HTERT RPE-1 (cell line): ENCODE results near the gene UBFD1.
"Not testable (repeated sequence)": the region's sequence is repeated elsewhere in the genome, so short reads cannot be mapped to it uniquely, and the experiment has no call there.

Source experiments
- in situ Hi-C: fragments of 300-500 bp; cut with MboI; formaldehyde crosslinking; loops from 4 replicates; pipeline ENCODE4 v1.14.3; 2020; ENCODE audit warnings: low sequenced_read_pairs

Gene UBFD1, protein sequence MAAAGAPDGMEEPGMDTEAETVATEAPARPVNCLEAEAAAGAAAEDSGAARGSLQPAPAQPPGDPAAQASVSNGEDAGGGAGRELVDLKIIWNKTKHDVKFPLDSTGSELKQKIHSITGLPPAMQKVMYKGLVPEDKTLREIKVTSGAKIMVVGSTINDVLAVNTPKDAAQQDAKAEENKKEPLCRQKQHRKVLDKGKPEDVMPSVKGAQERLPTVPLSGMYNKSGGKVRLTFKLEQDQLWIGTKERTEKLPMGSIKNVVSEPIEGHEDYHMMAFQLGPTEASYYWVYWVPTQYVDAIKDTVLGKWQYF

DNA sequence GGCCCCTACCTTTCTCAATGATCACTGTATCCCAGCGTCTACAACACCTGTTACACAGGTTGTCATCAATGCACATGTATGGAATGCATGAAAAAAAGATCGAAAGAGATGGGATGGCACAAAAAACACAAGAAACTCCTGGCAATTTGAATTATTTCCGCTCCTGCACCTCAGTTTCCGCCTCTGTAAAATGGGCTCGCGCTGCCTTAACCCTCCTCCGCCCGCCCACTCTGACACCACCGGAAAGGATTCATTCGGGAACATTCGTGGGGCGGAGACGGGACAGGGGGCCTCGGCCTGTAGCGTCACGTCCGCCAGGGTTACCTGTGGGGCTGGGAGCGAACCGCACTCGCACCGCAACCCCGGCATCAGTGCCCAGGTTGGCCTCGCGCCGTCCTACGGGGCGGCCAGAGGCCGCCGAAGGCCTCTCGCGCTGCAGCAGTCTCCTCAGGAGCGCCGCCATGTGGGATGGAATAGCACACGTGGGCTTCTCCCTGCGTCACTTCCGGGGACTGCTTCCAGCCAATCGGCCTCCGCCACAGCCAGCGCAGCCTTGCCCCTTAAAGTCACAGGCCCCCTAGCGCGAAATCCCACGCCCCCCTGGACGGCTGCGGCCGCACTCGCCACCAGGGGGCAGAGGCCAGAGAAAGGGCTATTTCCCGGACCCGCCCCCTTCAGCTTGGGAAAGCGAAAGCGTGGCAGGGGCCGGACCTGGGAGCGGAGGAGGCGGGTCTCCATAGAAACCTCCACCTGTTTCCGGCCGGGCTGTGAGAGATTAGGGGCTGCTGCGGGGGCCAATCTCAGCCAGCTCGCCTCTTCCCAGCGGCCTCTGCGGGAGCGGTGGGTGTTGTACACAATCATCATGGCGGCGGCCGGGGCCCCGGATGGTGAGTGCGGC lies at the start of gene UBFD1, which contains the start of gene EARS2:
Gene UBFD1 (plus strand): TSS at position 847 of the 898 bp plus-strand sequence. CDS start 16 bp downstream, at position 863.
Gene EARS2 (minus strand): TSS at position 470 of the 898 bp plus-strand sequence. CDS start 7 bp downstream, at position 463.
- in situ Hi-C loops = no loop called here

DNA sequence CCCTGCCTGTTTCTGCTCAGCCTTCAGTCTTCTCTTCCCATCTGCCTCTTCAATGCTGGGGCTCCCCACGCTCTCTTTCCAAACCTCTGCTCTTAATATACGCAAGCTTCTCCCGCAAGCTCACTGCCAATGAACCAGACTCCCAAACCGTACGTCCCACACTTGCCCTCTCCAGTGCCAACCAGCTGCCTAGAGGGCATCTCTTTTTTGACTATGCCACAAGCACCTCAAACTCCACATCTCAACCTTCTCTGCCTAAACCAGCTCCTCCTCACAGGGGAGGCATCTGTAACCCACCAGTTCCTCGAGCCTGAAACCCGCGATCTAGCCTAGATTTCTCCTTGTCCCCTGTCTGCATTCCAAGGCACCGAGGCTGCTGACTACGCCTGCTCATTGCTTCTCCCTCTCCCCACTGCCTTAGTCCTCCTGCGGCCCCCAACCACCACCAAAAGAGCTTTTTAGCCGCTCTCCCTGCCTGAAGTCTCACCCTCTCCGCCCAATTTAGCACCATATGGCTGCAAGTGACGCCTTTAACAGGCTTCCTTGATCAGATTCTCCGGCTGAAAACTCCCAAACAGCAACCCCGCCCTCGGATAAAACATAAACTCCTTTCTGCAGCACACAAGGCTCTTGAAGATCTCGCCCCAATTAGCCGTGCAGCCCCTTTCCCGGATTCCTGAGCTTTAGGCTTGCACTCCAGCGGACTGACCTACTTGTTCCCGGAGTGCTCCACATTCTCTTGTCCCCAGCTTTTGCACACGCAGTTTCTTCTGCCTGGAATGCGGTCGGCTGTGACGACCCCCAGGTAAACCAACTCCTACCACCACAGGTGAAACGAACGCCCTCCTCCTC lies 48.7 kb upstream of the UBFD1 start:
- in situ Hi-C loops = no loop called here

DNA sequence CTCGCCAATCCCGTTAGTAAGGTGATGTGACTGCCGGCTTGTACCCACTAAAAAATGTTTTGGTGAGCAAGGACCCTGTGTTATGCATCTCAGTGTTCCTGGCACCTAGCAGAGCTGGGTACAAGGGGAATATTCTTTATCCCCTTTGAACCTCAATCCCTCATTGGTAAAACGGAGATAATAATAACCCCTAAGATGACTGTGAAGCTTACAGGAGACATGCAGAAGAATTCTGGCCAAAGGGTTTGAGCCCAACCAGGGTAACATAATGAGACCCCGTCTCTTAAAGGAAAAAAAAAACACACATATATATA lies 48.1 kb upstream of the UBFD1 start:
- in situ Hi-C loops = no loop called here

DNA sequence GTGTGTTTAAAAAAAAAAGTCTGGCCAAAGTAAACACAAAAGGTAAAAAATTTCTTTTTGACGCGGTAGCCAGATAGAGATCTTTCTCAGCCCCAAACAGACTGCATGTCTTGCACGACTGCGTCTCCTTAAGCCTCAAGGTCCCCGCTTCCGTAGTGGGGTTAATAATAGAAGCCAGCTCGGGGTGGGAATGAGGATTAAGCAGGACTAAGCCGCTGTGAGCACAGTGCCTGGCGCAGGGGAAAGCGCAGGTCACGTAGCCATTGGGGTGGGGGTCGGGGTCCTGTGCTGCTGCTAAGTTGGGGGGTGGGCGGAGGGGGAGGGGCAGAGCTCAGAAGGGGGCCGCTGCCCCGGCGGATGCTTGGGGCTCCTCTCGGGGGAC lies 47.8 kb upstream of the UBFD1 start:
- in situ Hi-C loops = no loop called here

DNA sequence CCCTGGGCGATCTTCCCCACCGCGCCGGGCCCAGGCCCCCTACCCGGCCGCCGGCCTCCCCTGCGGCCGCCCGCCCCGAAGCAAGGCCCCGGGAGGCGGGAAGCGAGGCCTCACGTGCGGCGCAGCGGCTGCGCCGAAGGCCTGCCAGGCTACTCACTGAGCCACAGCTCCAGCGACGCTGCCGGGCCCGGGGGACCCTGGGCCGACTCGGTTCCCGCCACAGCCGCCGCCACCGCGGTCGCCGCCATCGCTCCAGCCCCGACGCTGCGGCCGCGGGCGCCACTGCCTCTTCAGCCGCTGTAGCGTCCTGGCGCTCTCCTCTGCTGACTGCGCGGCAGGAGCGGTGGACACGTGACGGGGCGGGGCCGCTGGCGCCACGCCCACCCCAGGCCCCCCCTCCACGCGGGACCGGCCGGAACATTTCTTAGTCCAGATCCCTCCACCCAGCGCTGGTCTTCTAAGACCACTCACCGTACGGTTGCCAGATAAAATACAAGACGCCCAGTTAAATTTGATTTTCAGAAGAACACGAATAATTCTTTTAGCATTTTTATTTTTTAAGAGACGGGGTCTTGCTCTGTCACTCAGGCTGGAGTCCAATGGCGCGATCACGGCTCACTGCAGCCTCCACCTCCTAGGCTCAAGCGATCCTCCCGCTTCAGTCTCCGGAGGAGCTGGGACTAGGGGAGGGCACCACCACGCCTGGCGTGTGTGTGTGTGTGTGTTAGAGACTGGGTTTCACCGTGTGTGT lies 47.2 kb upstream of the UBFD1 start, which contains the start of gene GGA2:
Gene GGA2 (minus strand): TSS at position 331 of the 751 bp plus-strand sequence. CDS start 83 bp downstream, at position 248.
- in situ Hi-C loops = no loop called here

DNA sequence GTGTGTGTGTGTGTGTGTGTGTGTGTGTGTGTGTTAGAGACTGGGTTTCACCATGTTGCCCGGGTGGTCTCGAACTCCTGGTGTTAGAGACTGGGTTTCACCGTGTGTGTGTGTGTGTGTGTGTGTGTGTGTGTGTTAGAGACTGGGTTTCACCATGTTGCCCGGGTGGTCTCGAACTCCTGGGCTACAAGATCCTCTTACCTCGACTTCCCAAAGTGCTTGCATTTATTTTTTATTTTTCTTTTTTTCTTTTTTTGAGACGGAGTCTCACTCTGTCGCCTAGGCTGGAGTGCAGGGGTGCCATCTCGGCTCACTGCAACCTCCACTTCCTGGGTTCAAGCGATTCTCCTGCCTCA lies 46.6 kb upstream of the UBFD1 start:
- in situ Hi-C loops = not testable (repeated sequence)

DNA sequence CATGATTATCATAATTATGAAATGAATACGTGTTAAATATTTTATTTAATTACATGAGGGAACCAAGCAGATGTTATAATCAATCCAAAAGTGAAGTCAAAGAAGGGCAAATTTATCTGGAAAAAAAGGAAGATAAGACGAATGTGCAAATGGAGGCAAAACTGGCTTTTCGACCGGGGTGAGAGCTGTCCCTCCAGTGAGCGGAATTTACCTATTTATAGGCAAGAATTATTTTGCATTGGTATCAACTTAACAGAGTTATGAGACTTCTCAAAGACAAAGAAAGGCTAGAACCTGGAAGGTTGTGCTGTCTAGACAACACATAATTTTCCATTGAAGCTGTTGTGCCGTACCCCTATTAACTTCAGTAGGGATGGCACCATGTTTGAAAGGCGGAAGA lies 45.8 kb upstream of the UBFD1 start:
- in situ Hi-C loops = no loop called here

DNA sequence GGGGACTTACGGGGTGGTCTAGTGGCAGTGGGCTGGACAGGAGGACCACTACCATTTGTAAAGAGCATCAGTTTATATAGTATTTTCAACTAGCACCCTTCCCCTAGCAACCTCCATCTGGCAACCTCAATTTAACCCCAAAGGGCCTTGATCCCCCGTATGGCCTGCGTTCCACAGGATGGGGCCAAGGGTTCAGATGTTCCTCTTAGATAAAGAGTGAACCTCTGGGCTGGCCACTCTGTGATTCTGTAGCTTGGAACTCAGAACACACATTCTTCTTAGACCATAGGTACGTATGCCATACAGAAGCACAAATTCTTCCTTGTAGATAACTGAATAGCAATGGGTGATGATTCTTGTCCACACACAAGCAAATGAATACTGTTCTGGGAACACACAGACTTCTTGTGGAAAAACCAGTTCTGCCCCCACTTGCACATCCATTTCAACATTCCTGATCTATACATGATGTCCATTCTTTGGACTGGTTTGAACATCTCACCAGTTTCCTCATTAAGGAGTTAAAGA lies 45.3 kb upstream of the UBFD1 start:
- in situ Hi-C loops = no loop called here

DNA sequence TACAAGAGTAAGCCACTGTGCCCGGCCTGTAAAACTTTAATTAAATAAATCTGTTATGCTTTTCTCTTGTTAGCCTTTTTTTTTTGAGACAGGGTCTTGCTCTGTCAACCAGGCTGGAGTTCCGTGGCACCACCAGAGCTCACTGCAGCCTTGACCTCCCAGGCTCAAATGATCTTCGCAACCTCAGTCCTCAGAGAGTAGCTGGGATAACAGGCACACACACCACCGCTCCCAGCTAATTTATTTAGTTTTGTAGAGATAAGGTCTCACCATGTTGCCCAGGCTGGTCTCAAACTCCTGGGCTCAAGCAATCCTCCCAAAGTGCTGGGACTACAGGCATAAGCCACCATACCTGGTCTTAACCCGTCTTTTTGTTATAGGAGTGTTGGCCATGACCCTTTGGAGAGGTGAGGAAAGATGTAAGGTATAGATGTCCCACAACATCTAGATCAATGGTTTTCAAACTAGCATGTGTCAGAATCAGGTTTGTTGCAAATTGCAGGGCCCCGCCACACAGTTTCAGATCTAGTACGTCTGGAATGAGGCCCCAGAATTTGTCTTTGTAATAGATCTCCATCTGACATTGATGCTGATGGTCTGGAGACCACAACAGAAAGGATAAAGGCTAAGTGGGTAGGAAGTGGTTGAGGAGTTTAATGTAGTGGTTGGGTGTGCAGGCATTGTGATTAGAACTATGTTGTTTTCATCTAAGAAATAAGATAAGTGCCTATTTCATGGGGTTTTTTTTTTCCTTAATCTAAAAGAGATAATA lies 43.0 kb upstream of the UBFD1 start:
- in situ Hi-C loops = no loop called here

DNA sequence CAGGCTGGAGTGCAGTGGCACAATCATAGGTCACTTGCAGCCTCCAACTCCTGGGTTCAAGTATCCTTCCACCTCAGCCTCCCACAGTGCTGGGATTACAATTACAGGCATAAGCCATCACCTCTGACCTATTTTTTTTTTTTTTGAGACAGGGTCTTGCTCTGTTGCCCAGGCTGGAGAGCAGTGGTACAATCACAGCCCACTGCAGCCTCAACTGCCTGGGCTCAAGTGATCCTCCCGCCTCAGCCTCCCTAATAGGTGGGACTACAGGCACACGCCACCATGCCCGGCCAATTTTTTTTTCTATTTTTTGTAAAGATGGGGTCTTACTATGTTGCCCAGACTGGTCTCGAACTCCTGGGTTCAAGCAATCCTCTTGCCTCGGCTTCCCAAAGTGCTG lies 41.6 kb upstream of the UBFD1 start:
- in situ Hi-C loops = no loop called here

DNA sequence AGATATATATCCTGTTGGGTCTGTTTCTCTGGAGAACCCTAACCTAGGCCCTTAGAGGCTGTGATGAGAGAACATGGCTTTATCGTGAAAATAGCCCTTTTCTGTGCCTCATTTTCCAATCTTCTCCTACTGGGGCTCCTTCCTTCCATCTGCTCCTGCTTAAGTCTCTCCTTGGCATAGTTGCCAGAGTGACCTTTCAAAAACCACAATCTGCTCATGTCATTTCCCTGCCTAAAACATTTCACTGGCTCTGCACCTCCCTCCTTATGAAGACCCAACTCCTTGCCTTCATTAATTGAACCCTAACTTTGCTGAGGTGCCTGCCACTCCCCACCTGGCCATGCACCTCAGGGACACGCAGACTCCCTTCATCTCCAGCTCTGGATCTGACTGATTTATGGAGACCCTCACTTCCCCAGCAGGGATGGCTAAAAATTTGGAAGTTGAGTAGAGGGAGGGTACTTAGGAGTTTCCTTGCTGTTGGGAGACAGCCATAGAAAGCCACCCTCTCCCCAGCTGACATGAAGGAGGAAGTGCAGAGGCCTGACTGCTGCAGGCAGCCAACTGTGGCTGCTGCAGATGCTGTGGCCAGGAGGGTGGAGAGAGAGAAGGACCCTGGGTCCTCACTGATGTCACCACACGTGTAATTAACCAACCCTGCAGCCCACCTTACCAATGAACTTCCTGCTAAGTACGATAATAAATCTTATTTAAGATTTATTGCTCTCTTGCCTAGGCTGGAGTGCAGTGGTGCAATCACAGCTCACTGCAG lies 41.0 kb upstream of the UBFD1 start:
- in situ Hi-C loops = no loop called here

DNA sequence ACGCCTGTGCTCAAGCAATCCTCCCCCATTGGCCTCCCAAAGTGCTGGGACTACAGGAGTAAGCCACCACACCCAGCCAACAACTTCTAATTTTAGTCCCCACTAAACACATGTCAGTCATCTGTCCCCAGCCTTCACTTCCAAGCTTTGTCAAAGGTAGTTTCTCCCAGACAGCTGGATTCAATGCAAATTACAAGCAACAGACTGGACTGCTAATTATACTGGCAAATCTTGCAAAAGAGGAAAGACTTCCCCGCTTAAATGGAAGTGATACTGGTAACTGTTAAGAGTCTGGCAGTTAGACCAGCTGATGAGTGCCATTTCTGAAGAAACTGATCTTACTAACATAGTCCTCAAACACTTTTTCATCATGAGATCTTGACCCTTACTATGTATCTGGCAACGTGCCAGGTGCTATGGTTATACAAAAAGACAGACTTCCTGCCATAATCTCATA lies 39.1 kb upstream of the UBFD1 start:
- in situ Hi-C loops = no loop called here

DNA sequence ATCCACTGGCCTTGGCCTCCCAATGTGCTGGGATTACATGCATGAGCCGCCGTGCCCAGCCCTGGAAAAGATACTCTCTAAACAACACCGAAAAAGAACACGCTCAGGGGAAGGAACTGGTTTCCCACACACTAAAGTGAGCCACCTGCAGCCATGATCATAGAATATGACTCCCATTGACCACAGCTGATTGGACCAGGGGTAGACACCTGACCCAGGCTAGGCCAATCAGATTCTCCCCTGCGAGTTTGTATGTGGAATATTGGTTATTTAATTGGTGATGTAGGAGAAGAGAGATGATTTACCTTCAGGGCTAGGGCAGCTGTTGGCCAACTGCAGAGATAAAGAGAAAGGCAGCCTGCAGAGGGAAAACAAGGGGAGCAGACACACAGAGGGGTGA lies 38.2 kb upstream of the UBFD1 start:
- in situ Hi-C loops = no loop called here

DNA sequence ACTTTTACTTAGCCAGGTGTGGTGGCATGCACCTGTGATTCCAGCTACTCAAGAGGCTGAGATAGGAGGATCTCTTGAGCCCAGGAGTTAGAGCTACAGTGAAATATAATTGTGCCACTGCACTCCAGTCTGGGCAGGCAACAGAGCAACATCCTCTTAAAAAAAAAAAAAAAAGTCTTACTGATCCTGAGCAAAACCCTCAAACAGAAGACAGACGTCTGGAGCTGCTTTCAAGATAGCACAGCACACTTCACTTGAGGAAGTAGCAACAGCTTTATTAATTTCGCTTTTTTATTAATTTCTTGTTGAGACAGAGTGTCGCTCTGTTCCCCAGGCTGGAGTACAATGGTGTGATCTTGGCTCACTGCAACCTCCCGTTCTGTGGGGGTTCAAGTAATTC lies 37.0 kb upstream of the UBFD1 start:
- in situ Hi-C loops = no loop called here

DNA sequence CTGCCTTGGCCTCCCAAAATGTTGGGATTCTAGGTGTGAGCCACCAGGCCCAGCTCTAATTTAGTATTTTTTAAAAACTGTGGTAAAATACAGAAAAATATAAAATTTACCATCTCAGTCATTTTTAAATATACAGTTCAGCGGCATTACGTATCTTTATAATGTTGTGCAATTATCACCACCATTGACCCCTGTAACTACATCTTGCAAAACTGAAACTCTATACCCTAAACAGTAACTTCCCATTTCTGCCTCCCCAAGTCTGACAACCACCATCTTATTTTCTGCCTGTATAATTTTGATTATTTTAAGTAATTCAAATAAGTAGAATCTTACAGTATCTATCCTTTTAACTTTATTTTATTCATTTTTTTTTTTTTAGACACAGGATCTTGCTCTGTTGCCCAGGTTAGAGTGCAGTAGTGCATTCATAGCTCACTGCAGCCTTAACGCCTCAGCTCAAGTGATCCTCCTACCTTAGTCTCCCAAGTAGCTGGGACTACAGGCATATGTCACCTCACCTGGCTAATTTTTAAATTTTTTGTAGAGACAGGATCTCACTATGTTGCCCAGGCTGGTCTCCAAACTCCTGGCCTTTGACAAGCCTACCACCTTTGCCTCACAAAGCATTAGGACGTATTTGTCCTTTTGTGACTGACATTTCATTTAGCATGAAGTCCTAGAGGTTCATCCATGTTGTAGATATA lies 36.3 kb upstream of the UBFD1 start:
- in situ Hi-C loops = no loop called here

DNA sequence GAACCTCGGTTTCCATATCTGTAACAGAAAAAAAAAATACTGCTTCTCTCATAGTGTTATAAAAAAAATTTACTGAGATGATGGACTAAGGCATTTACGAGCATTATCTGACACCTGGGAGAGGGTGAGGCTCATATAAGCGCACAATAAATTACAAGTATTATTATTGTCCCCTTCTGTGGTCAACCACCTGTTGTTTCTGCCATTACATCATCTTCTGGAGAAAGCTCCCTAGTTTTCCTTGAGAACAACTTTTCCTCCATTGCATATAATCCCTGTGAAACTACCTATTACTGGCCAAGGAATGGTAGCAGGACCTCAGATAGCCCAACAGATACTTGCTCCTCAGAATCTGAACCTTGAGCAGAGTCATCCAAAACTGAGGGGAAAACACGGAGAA lies 35.6 kb upstream of the UBFD1 start:
- in situ Hi-C loops = no loop called here

DNA sequence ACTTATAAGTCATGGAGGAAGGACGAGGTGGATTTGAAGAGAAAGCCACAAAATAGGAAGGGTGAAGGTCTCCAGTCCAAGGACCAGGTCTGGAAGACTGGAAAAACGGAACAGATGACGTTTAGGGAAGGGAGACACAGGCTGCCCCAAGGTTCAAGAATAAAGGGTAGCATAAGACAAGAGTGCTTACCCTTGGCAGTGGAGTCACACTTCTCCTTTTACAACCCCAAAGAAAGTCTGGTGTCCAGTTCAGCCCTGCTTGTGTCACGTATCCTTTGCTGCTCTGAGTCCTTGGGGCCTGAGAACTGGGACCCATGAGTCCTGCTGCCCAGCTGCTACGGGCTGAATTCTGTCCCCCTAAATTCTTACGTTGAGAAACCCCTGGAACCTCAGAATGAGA lies 34.2 kb upstream of the UBFD1 start:
- in situ Hi-C loops = no loop called here

DNA sequence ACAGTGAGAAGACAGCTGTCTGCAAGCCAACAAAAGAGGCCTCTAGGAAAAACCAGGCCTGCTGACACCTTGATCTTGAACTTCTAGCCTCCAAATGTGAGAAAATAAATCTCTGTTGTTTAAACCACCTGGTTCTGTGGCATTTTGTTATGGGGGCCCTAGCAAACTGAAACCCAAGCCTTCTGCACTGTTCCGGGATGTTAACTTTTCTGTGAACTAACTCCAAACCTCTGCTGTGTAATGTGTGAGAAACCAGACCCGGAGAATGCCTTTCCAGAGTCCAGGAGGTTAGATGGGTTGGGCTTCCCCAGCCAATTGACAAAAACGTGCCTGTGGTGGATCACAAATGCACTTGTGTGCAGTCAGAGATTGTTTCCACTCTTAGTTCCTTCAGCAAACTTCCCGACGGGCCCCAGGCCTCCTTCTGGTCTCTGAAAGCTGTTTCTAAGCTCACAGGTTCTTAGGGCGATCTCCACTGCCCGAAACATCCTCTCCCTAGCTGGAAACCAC lies 33.6 kb upstream of the UBFD1 start:
- in situ Hi-C loops = no loop called here
